Muscle of back (tissue), 11 donors: ENCODE results near the gene CTNNBL1. TPM values are rescaled to one million over a fixed set of nuclear protein-coding genes. Genes with fewer than 3 reads are reported as not detected.
"Not testable (repeated sequence)": the region's sequence is repeated elsewhere in the genome, so short reads cannot be mapped to it uniquely, and the experiment has no call there.

Experiments
- DNase-seq, 3 donors: peaks; one replicate each; pipeline versions ENCODE4 v3.0.0 to v3.0.0-alpha.2; 2013
- polyA plus RNA-seq, 10 donors: library from polyadenylated mRNA; unstranded; fragments of 120-200 nt; gene quantifications; one replicate each; pipeline ENCODE4 v1.2.1, GENCODE V29; 2013; ENCODE audit not compliant: insufficient read length in 10 of 10

Gene CTNNBL1
- polyA plus RNA-seq, 10 donors = 24.6 to 48.9 (median 30.3) TPM

GRCh38 chr20:37850724-37851355 lies 157.0 kb downstream of the CTNNBL1 start:
- no peak for DNase-seq

GRCh38 chr20:37852666-37853065 lies 158.8 kb downstream of the CTNNBL1 start:
- DNase-seq = no peak

GRCh38 chr20:37853823-37854375 lies 160.1 kb downstream of the CTNNBL1 start:
- DNase-seq = no peak

- not testable (repeated sequence) for DNase-seq
These were observed 162.2 kb downstream of the CTNNBL1 start for GRCh38 chr20:37856034-37856433.

- peak in 1 of 3 donors; percentile 42 for DNase-seq
These were observed 163.3 kb downstream of the CTNNBL1 start for GRCh38 chr20:37856932-37857660.

- no peak for DNase-seq
These were observed 165.8 kb downstream of the CTNNBL1 start for GRCh38 chr20:37859406-37860171.

- no peak for DNase-seq
These were observed 169.5 kb downstream of the CTNNBL1 start for GRCh38 chr20:37863289-37863688.

- peak in 1 of 3 donors; percentile 10 for DNase-seq
These were observed 170.5 kb downstream of the CTNNBL1 start for GRCh38 chr20:37864298-37864697.

- no peak for DNase-seq
These were observed 172.2 kb downstream of the CTNNBL1 start for GRCh38 chr20:37866051-37866450.

- no peak for DNase-seq
These were observed 173.7 kb downstream of the CTNNBL1 start for GRCh38 chr20:37867289-37868195.

- no peak for DNase-seq
These were observed 175.1 kb downstream of the CTNNBL1 start for GRCh38 chr20:37868851-37869333.

GRCh38 chr20:37869334-37869861 lies 175.6 kb downstream of the CTNNBL1 start:
- no peak for DNase-seq

GRCh38 chr20:37870294-37870693 lies 176.5 kb downstream of the CTNNBL1 start:
- no peak for DNase-seq

GRCh38 chr20:37871751-37872150 lies 177.9 kb downstream of the CTNNBL1 start:
- DNase-seq = no peak

- no peak for DNase-seq
These were observed 178.3 kb downstream of the CTNNBL1 start for GRCh38 chr20:37872161-37872560.

- no peak for DNase-seq
These were observed 180.1 kb downstream of the CTNNBL1 start for GRCh38 chr20:37873884-37874283.

GRCh38 chr20:37875460-37876175 lies 181.8 kb downstream of the CTNNBL1 start:
- no peak for DNase-seq

GRCh38 chr20:37876863-37877262 lies 183.0 kb downstream of the CTNNBL1 start:
- no peak for DNase-seq

GRCh38 chr20:37877832-37878772 lies 184.3 kb downstream of the CTNNBL1 start:
- no peak for DNase-seq
